GM21515 (cell line): Measurements from ENCODE around the gene COL20A1.

Source experiments
- ATAC-seq: cut with Tn5 transposase; IDR thresholded peaks from one replicate; pipeline ENCODE4 v1.9.1; 2021; ENCODE audit not compliant: unreplicated experiment

COL20A1 gene

DNA sequence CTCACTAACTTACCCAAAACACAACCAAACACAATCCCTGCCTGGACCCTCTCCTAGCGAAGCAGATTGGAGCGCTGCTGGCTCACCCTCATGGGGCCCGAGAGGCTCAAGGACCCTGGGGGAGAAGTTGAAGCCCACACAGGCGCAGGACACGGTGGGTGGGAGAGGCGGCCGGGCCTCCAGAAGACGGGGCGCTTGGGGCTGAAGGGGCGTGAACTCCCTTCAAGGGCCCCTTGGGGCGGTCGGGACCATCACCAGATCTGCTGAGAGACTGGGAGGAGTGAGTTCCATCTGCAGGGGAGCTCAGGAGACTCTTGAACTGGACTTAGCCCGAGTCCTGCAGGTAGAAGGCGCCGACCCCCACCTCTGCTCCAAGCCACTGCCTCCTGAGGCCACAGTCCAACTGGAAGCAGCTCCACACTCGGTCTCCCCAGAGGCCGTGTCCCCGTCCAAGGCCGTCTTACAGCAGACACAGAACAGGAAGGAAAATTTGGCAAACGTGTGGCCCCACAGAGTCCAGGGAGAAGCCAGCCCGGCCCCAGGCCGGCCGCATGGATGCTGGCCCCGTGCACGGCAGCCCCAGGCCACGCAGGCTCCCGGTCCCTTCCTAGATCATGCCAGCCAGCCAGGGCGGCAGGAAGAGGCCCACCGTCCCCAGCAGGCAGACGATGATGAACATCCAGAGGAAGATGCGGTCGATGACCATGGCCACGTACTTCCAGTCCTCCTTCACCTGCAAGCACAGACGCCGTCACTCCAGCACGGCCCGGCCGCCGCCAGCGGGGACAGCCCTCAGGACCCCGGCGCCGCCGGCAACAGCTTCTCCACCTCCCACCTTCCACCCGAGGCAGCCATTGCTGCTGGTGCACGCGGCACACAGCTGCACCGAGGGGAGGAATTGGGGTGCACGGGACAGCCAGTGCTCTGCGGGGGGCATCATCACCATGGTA, 53.4 kb downstream of the COL20A1 start:
- ATAC-seq, result no peak

- ATAC-seq, result no peak
These were observed 54.2 kb downstream of the COL20A1 start for GRCh38 chr20:63347081-63347741.

DNA sequence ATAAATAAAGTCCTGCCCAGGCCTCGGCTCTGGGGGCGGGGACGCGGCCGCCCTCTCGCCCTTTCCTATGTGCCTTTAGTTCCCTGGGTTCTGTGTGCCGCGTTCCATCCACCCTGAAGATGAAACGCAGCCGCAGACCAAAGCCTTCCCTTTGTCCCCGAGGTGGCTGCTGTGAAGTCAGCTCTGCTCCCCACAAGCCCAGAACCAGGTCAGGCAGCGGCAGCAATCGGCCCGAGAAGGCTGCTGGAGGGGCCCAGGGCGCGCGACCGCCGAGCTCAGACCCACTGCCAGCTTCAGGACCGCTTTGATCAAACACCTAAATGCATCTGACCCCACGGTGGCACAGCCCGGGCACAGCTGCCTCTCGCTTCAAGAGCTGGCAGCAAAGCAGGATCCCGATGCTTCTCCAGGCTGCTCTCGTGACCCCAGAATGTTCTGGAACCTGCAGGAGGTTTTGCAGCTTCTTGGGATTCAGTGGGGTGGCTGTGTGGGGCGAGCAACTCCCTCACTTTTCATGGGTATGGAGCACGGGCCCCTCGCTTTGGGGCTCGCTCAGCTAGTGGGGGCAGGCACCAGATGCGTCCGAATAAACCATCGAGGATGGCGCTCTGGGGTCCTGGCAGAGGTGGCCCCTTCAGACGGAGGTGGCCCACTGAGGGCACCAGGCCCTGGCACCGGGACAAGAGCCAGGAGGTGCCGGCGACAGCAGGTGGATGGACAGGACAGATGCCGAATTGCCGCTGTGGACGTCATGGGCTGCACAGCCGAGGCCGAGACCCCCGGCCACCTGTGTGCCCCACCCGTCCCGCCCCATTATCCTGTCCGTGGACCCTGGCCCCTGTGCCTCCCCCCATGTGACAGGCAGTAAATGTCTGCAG, 55.2 kb downstream of the COL20A1 start:
- no peak for ATAC-seq

DNA sequence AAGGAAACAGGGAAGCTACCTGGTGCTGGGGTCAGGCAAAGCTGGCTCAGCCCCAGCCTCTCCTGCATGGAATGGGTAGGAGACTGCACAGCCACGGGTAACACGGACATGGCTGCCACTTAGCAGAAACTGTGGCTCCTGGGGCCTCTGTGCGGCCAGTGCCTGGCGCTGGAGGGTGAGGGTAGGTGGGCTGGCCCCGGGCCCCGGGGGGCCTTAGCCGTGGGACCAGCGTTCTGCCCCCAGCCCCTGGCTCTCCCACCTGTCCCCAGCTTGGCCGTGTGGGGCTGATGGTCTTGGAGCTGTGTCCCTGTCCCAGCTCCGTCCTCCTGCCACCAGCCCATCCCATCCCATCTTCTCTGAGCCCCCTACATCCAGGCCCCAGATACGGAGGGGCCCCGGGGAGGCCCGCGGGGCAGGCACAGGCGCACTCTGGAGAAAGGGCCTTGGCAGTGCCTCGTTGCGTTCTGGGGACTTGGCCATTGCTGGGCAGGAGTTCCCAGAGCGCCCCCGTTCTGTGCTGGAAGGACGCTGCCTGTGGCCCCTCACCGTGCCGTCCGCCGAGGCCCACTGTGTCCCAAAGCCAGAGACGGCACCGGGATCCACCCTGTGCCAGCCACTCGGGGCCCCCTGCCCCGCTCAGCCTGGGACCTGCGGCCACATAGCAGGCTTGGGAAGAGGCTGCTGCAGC, 56.0 kb downstream of the COL20A1 start:
- no peak for ATAC-seq

- no peak for ATAC-seq
These were observed 56.5 kb downstream of the COL20A1 start for GRCh38 chr20:63349516-63349895.

DNA sequence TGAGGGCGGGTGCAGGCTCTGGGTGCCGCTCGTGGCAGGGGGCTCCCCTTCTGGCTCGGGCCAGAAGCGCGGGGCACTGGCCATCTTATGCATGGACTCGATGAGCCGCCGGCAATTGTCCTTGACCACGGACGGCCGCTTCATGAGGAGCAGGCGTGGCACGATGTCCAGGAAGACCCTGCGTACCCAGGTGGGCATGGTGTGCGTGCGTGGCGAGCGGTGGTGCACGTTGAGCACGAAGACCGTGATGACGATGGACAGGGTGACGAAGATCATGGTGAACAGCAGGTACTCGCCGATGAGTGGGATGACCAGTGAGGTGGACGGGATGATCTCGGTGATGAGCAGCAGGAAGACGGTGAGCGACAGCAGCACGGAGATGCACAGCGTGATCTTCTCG, 57.2 kb downstream of the COL20A1 start:
- ATAC-seq, result no peak

- no peak for ATAC-seq
These were observed 57.8 kb downstream of the COL20A1 start for GRCh38 chr20:63350597-63351325.

DNA sequence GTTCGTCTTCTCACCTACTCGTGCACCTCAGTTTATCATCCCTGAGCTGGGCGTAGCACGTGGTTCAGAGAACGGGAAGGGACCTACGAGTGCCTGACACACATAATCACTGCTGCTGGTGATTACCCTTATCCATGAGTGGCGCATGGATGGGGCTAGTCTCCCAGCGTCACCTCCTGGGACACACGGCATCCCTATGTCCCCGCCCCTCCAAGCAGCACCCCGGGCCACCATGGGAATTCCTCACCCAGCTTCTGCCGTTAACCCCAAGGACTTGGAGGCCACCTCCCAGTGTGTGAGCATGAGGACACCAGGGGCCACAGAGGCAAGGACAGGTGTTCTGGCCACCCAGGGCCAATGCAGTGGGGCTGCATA, 58.3 kb downstream of the COL20A1 start:
- ATAC-seq, result no peak

DNA sequence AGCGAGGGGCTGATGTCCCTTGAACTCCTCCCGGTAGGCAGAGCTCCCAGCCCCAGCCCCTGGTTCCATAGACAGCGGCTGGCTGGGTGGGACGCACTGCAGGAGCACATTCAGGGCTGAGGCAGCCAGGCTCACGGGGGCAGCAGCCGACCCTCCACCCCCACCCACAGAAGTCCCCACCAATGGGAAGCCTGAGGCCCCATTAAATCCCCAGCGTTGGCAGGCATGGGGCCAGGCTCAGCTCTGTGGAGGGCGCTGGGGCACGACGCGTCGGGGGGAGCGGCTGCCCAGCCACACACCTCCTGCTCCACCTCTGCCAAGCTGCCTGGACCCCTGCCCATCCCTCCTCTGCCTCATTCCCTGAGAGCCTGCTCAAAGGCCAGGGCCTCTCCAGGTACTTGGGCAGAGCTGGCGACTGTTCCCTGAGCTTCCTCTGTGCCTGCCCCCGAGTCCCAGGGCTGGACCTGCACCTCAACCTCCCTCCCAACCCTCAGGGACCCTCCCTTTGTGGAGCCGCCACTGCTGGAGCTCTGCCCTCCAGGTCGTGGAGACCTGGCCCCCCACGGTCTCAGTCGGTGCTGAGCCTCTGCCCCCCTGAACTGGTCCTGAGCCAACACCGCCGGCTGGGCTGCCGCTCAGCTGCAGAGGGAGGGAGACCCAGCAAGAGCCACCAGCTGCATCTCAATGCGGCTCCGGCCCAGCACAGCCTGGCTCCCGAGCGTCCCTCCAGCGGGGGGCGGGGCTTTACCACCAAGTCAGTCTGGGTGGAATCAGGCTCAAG, 59.0 kb downstream of the COL20A1 start:
- no peak for ATAC-seq

GRCh38 chr20:63352811-63353221, 59.8 kb downstream of the COL20A1 start:
- no peak for ATAC-seq

- ATAC-seq, result no peak
These were observed 61.8 kb downstream of the COL20A1 start for GRCh38 chr20:63354636-63355350.

GRCh38 chr20:63355781-63356295, 62.9 kb downstream of the COL20A1 start:
- ATAC-seq, result no peak

DNA sequence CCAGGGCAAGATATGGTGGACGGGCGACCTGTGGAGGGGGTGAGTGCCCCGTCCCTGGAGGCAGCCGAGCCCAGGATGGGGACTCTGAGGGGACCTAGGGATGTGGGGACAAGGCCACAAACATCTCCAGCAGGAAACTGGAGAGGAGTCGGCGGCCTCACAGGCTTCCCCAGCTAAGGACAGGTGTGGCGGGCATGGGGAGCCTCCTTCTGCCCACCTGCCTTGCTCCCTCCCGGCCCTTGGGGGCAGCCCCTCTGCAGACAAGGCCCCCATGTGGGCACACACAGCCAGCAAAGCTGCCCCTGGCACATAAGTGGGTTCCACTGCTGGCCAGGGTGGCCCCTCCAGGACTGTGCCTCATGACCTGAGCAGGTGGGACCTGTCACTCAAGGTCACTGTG, 63.5 kb downstream of the COL20A1 start:
- ATAC-seq, result no peak

DNA sequence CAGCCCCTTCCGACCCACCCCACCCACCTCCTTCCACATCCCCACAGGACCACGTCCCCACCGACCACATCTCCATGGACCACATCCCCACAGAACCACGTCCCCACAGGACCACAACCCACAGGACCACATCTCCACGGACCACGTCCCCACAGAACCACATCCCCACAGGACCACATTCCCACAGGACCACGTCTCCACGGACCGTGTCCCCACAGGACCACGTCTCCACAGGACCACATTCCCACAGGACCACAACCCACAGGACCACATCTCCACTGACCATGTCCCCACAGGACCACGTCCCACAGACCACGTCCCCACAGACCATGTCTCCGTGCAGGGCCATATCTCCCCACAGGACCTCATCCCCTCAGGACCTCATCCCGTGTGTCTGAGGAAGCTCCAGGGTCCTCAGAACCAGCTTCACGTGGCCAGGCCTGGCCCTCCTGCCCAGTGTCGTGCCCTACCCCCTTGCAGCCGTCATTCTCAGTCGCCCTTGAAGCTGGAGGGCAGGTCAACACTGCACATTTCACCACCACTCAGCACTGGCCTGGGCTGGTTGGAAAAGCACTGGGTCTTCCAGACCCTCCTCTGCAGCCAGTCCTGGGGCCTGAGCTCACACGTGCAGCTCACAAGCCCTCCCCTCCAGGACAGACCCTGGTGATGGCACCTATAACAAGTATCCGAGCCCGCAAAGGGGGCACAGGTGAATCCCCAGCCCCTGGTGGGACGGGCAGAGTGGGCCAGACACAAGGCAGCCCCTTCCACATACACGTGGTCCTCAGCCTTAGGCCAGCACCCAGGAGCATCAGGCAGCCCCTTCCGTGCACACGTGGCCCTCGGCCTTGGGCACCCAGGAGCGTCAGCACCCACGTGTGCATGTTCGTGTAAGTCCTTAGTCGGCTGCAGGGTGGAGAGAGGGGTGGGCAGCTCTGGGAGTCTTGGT, 64.2 kb downstream of the COL20A1 start:
- ATAC-seq, result no peak

GRCh38 chr20:63357921-63358905, 65.2 kb downstream of the COL20A1 start:
- ATAC-seq, result no peak
